T-cell (primary cell): ENCODE measurements around the gene RSPH9. TPM values are rescaled to one million over a fixed set of nuclear protein-coding genes. Genes with fewer than 3 reads are reported as not detected.

Experiments used
- ATAC-seq, 4 experiments: fragments of 200-7000 bp in 3 of 4; fragments of 150-1000 bp in 1 of 4; cut with Tn5 transposase; replicated peaks in 1 of 4; 1 replicate in 3 of 4; 2 replicates in 1 of 4; pipeline ENCODE4 v1.10.0; 2021; ENCODE audit warnings: moderate library complexity in 3 of 4, mild to moderate bottlenecking in 2 of 4, moderate number of reproducible peaks in 1 of 4
- CTCF ChIA-PET, 2 donors: fragments of 300-600 bp; sonication (Branson Sonifier 250); formaldehyde crosslinking; loops; one replicate each; lab custom pipeline; 2022; ENCODE audit warnings: antibody characterized with exemption in 2 of 2; lab: Charles Lee
- POLR2A ChIA-PET, 2 donors: fragments of 300-600 bp; sonication (Branson Sonifier 250); formaldehyde crosslinking; loops; one replicate each; lab custom pipeline; 2022; ENCODE audit warnings: antibody characterized with exemption in 2 of 2; lab: Charles Lee
- DNase-seq, 35 experiments: peaks; one replicate each; pipeline versions ENCODE4 v3.0.0 to v3.0.0-alpha.2; 2013 to 2023
- H3K27ac ChIP-seq: one replicate; pipeline ENCODE4 v1.5.1; 2013; ENCODE audit warnings: low read length
- H3K27me3 ChIP-seq, 2 experiments: replicated peaks in 1 of 2; 1 replicate in 1 of 2; 2 replicates in 1 of 2; pipeline versions ENCODE4 v1.6.1 to v1.7.0; 2013; ENCODE audit warnings: low read length in 1 of 2, mixed read lengths in 1 of 2; ENCODE audit not compliant: control insufficient read depth in 2 of 2, insufficient read depth in 2 of 2; ENCODE audit errors: extremely low read depth in 1 of 2
- H3K36me3 ChIP-seq, 2 donors: 1 replicate in 1 of 2; 2 replicates in 1 of 2; pipeline versions ENCODE4 v1.6.1 to v1.7.0; 2013; ENCODE audit warnings: low read length in 1 of 2; ENCODE audit not compliant: control insufficient read depth in 2 of 2, insufficient read depth in 1 of 2; ENCODE audit errors: extremely low read depth in 1 of 2
- H3K4me1 ChIP-seq, 2 experiments: 1 replicate in 1 of 2; 2 replicates in 1 of 2; pipeline versions ENCODE4 v1.6.1 to v1.7.0; 2013; ENCODE audit warnings: low read length in 2 of 2, mixed read lengths in 1 of 2; ENCODE audit not compliant: insufficient read depth in 2 of 2, control insufficient read depth in 1 of 2; ENCODE audit errors: extremely low read depth in 1 of 2
- H3K4me3 ChIP-seq, 2 donors: 1 replicate in 1 of 2; 2 replicates in 1 of 2; pipeline versions ENCODE4 v1.5.1 to v1.7.0; 2013; ENCODE audit warnings: mild to moderate bottlenecking in 2 of 2, low read length in 1 of 2, moderate library complexity in 1 of 2; ENCODE audit not compliant: control insufficient read depth in 1 of 2; ENCODE audit errors: extremely low read depth in 1 of 2
- H3K9me3 ChIP-seq: 2 replicates; pipeline ENCODE4 v1.7.0; 2013
- H3K27ac Mint-ChIP-seq, 2 donors: one replicate each; pipeline ENCODE4 v1.8.0; 2020 to 2021; ENCODE audit warnings: mild to moderate bottlenecking in 2 of 2, mixed read lengths in 2 of 2
- H3K27me3 Mint-ChIP-seq, 2 donors: one replicate each; pipeline ENCODE4 v1.8.0; 2021 to 2022; ENCODE audit warnings: mixed read lengths in 2 of 2
- H3K36me3 Mint-ChIP-seq: one replicate; pipeline ENCODE4 v1.8.0; 2021; ENCODE audit warnings: mixed read lengths
- H3K4me1 Mint-ChIP-seq, 3 donors: one replicate each; pipeline ENCODE4 v1.8.0; 2020 to 2022; ENCODE audit warnings: mixed read lengths in 3 of 3, mild to moderate bottlenecking in 1 of 3
- H3K4me3 Mint-ChIP-seq, 3 donors: one replicate each; pipeline ENCODE4 v1.8.0; 2020 to 2022; ENCODE audit warnings: mild to moderate bottlenecking in 3 of 3, mixed read lengths in 3 of 3, moderate library complexity in 3 of 3
- H3K9me3 Mint-ChIP-seq, 3 donors: one replicate each; pipeline ENCODE4 v1.8.0; 2020 to 2022; ENCODE audit warnings: mixed read lengths in 3 of 3
- WGBS: methylation state at CpG from one replicate; pipeline ENCODE4 v1.1.5; 2013; ENCODE audit warnings: missing lambda C conversion rate; ENCODE audit not compliant: insufficient coverage; 5-methylcytosine and 5-hydroxymethylcytosine counted together
- total RNA-seq, 35 experiments: library from RNA in 6 of 35; stranded (reverse) in 6 of 35; fragments of 120-200 nt in 1 of 35; gene quantifications; one replicate each; pipeline versions ENCODE4 v1.2.1 to v1.2.4 and lab custom pipeline; 2013 to 2026

Gene RSPH9
- total RNA-seq, 5 donors from 2014 or later (not counting 1 experiment from before 2014, with no cell fraction given) = not detected

GRCh38 chr6:43679057-43679456 lies 34.2 kb downstream of the RSPH9 start:
- Mint-ChIP-seq H3K4me3 (no peak overlapping the region), H3K36me3 (peaks cover 26% of the 10 kb centered on the region), H3K4me1 (peaks cover 17 to 23% (median 18%) of the 10 kb centered on the region in 3 donors), H3K27me3 (no peaks in the 10 kb centered on the region), H3K9me3 (no peaks in the 10 kb centered on the region), H3K27ac (no peak overlapping the region)
- Histone ChIP-seq H3K36me3 (peaks cover 25 to 91% of the 10 kb centered on the region in 2 donors), H3K9me3 (no peaks in the 10 kb centered on the region), H3K27me3 (no peaks in the 10 kb centered on the region), H3K4me1 (no peaks in the 10 kb centered on the region), H3K27ac (no peak overlapping the region), H3K4me3 (no peak overlapping the region)
- no peak for DNase-seq
- ChIA-PET POLR2A (interaction anchor here in 1 of 2 donors (0.5 kb wide), 1 partner anchor 40 kb away, joined by 3 read pairs; no protein-coding TSS in a partner anchor), CTCF (interaction anchor here in 1 of 2 donors (0.5 kb wide), 1 partner anchor 8 kb away, joined by 3 read pairs; no protein-coding TSS in a partner anchor)
- WGBS = no CpG with 5 or more reads among the region's 6 CpGs
- no peak for ATAC-seq

- no peak overlapping the region for H3K4me3 ChIP-seq
- no peak for ATAC-seq
- POLR2A ChIA-PET = no interaction called here
- H3K36me3 Mint-ChIP-seq = peaks cover 24% of the 10 kb centered on the region
- no peak overlapping the region for H3K27ac ChIP-seq
- peaks cover 26 to 36% (median 33%) of the 10 kb centered on the region in 3 donors for H3K4me1 Mint-ChIP-seq
- no peaks in the 10 kb centered on the region for H3K27me3 ChIP-seq
- H3K27me3 Mint-ChIP-seq = no peaks in the 10 kb centered on the region
- H3K36me3 ChIP-seq = peaks cover 19 to 76% of the 10 kb centered on the region in 2 donors
- H3K9me3 ChIP-seq = no peaks in the 10 kb centered on the region
- no peaks in the 10 kb centered on the region for H3K9me3 Mint-ChIP-seq
- DNase-seq = no peak
- CTCF ChIA-PET = interaction anchor here in 1 of 2 donors (0.5 kb wide), 1 partner anchor 8 kb away, joined by 4 read pairs; no protein-coding TSS in a partner anchor
- H3K4me1 ChIP-seq = no peaks in the 10 kb centered on the region
- no peak overlapping the region for H3K4me3 Mint-ChIP-seq
- 100% methylated on average over 4 of the region's 11 CpGs for WGBS
- H3K27ac Mint-ChIP-seq = no peak overlapping the region
These were observed 35.7 kb downstream of the RSPH9 start for GRCh38 chr6:43680308-43681200.

GRCh38 chr6:43681303-43681702 lies 36.5 kb downstream of the RSPH9 start:
- peaks cover 19 to 69% of the 10 kb centered on the region in 2 donors for H3K36me3 ChIP-seq
- ATAC-seq = no peak
- H3K27me3 Mint-ChIP-seq = no peaks in the 10 kb centered on the region
- ChIA-PET CTCF (interaction anchor here (0.5 kb wide), 2 partner anchors 9 to 1109 kb away, joined by 4 read pairs; no protein-coding TSS in a partner anchor), POLR2A (no interaction called here)
- no peaks in the 10 kb centered on the region for H3K9me3 Mint-ChIP-seq
- H3K27ac Mint-ChIP-seq = peak overlapping the region in 1 of 2 donors; percentile 49
- no peaks in the 10 kb centered on the region for H3K9me3 ChIP-seq
- H3K27ac ChIP-seq = no peak overlapping the region
- peaks cover 30 to 43% (median 40%) of the 10 kb centered on the region in 3 donors for H3K4me1 Mint-ChIP-seq
- H3K4me3 ChIP-seq = no peak overlapping the region
- no peak for DNase-seq
- 100% methylated on average over 1 of the region's 5 CpGs for WGBS
- H3K27me3 ChIP-seq = no peaks in the 10 kb centered on the region
- peaks cover 23% of the 10 kb centered on the region for H3K36me3 Mint-ChIP-seq
- H3K4me1 ChIP-seq = no peaks in the 10 kb centered on the region
- no peak overlapping the region for H3K4me3 Mint-ChIP-seq

GRCh38 chr6:43682724-43683429 lies 38.0 kb downstream of the RSPH9 start:
- peaks cover 42 to 55% (median 52%) of the 10 kb centered on the region in 3 donors for H3K4me1 Mint-ChIP-seq
- ChIA-PET CTCF (no interaction called here), POLR2A (interaction anchor here in 1 of 2 donors (0.7 kb wide), 1 partner anchor 54 kb away, joined by 4 read pairs; the partner anchor contains the start of gene GTPBP2)
- Histone ChIP-seq H3K36me3 (peaks cover 19 to 54% of the 10 kb centered on the region in 2 donors), H3K9me3 (no peaks in the 10 kb centered on the region), H3K27me3 (no peaks in the 10 kb centered on the region), H3K4me3 (no peak overlapping the region), H3K4me1 (peaks cover 7 to 15% of the 10 kb centered on the region in 2 experiments), H3K27ac (no peak overlapping the region)
- H3K4me3 Mint-ChIP-seq = no peak overlapping the region
- peaks cover 19% of the 10 kb centered on the region for H3K36me3 Mint-ChIP-seq
- H3K9me3 Mint-ChIP-seq = no peaks in the 10 kb centered on the region
- peak overlapping the region in 1 of 2 donors; percentile 33 for H3K27ac Mint-ChIP-seq
- WGBS = 89% methylated on average over 3 of the region's 8 CpGs
- H3K27me3 Mint-ChIP-seq = no peaks in the 10 kb centered on the region
- no peak for DNase-seq
- no peak for ATAC-seq

- peaks cover 7 to 19% of the 10 kb centered on the region in 2 experiments for H3K4me1 ChIP-seq
- no peak for ATAC-seq
- Mint-ChIP-seq H3K4me3 (no peak overlapping the region), H3K36me3 (peaks cover 14% of the 10 kb centered on the region), H3K9me3 (no peaks in the 10 kb centered on the region), H3K27ac (no peak overlapping the region), H3K27me3 (no peaks in the 10 kb centered on the region), H3K4me1 (peaks cover 49 to 60% (median 57%) of the 10 kb centered on the region in 3 donors)
- H3K4me3 ChIP-seq = no peak overlapping the region
- 100% methylated on average over 1 of the region's 1 CpG for WGBS
- H3K9me3 ChIP-seq = no peaks in the 10 kb centered on the region
- DNase-seq = no peak
- POLR2A ChIA-PET = interaction anchor here in 1 of 2 donors (0.6 kb wide), 1 partner anchor 1704 kb away, joined by 3 read pairs; no protein-coding TSS in a partner anchor
- no peaks in the 10 kb centered on the region for H3K27me3 ChIP-seq
- peaks cover 10 to 44% of the 10 kb centered on the region in 2 donors for H3K36me3 ChIP-seq
- H3K27ac ChIP-seq = no peak overlapping the region
- CTCF ChIA-PET = no interaction called here
These were observed 39.0 kb downstream of the RSPH9 start for GRCh38 chr6:43683708-43684455.
